ENCODE data around the gene WNT5A.

Gene WNT5A
- 0.15 to 11.6 (median 2.5) reads per million in 17 experiments for total RNA-seq

DNA sequence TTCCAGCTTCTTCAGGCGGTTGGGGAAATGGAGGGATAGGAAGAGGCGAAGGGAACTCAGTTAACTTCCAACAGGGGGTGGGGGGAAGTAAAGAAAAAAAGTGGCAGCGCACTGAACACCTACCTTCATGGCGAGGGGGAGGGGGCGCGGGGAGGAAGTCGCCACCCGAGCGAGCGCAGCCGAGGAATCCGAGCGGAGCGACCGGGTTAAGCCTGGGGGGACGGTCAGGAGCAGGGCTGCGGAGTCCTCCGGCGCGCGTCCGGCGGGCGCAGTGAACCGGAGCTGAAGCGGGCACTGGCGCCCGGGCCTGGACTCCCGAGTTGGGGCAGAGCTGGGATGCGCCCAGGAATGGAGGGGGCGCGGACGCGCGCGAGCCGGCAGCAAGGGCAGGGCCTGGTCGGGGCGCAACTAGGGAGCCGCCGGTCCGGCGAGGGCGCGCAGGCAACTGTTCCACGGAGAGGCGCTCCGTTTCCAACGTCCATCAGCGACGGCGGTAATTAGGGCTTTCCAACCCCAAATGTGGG is at the start of gene WNT5A:
WNT5A (minus strand) TSS at position 450 of the 524 bp plus-strand sequence; CDS start at position 129, 321 bp downstream.
- DNase-seq: peak in 2 of 4 experiments; percentile 44 to 45

GRCh38 chr3:55534876-55535275 is 47.8 kb upstream of the WNT5A start:
- no peak for DNase-seq

DNA sequence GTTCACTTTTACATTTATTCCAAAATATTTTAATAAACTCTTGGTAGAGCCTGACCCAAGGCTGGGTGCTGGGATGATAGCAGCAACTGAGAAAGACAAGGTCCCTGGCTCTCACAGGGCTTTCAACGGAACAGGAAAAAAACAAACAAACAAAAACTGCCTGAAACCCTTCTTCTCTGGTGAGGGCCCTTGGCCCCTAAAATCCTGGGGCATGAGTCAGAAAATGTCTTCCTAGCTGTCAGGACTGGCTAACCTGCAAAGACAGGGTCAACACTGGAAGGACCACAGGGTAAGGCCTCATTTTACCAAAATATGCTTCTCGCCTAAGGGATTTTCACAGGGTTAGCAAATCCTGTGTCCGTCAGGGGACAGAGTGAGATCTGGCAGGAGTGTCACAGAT is 45.7 kb upstream of the WNT5A start:
- DNase-seq: no peak

DNA sequence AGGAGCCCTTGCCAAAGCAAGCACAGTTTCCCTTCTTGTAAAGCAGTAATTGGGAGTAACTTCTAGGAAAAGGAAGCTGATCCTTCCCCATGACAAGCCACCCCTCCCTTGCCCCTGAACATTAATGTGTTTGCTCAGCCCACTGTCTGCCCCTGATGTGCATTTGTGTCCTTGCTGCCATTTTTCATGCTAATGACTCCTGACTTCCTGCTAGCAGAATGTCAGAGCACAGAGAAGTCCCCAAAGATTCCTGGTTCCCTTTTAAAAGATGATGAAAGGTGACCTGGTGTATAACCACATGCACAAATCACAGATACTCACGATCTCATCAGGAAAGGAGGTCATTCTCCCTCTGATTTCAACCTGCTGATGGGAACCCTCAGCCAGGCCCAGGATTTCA is 44.2 kb upstream of the WNT5A start:
- peak in 2 of 4 experiments; percentile 3 to 9 for DNase-seq

DNA sequence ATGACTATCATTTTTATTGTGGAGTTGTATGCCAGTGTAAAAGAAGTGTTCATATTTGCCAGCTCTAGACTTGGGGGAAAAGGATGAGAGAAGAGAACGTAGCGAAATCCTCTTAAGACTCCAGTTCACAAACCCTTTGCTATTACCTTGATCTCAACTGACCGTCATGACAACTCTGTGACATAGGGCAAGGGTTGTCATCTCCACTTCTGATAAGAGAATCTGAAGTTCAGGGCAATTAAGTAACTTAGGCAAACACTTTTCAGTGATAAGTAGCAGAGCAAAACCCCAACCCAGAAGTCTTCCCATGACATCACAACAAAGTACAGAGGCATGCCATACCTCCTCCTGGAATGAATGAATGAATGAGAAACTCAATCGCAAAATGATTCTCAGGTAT is 40.3 kb upstream of the WNT5A start:
- DNase-seq: no peak

GRCh38 chr3:55526332-55527030 is 39.4 kb upstream of the WNT5A start:
- no peak for DNase-seq

GRCh38 chr3:55525436-55525835 is 38.3 kb upstream of the WNT5A start:
- DNase-seq: no peak

DNA sequence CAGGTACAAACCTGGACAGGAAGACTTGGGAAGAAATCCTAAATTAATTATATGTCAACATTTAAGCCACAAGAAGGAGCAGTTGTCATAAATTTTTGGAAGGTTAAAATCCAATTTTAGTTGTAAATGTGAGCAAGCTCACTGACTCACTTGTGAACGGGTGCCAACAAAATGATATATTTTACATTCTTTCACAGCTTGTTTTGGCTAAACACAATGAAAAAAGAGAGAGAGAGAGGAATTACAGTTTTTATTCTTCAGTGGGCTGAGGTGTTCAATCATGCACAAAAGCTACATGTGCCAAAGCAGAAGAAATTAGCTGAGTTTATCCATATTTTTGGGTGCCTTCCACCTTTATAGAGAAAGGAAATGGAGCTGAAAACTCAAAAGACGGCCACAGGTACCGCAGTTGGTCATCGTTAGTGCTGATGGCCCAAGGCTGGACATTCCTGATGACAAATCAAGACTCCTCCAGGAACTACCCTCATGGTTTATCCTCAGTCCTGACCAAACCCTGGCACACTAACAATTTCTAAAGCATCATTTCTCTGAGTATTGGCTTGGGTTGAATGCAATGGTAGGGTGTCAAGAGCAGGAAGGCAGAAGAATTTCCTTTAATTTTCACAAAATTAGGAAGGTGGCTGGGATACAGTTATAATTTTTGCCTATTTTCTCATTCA is 37.6 kb upstream of the WNT5A start:
- no peak for DNase-seq

DNA sequence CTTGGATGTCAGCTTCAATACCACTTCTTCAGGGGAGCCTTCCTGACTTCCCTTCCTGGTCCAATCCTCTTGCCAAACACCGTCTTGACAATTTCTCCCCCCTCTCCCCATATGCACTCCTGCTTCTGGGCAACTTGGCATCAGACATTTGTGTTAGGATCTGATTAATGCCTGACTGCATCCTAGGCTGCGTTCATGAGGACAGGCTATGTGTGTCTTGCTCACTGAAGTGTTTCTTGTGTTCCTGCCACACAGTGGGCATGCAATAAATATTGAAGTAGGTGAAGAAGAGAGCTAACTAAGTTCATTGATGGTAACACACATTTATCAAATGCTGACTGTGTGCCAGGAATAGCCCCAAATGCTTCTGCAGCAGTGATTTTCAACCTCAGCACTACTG is 36.4 kb upstream of the WNT5A start:
- DNase-seq: no peak

DNA sequence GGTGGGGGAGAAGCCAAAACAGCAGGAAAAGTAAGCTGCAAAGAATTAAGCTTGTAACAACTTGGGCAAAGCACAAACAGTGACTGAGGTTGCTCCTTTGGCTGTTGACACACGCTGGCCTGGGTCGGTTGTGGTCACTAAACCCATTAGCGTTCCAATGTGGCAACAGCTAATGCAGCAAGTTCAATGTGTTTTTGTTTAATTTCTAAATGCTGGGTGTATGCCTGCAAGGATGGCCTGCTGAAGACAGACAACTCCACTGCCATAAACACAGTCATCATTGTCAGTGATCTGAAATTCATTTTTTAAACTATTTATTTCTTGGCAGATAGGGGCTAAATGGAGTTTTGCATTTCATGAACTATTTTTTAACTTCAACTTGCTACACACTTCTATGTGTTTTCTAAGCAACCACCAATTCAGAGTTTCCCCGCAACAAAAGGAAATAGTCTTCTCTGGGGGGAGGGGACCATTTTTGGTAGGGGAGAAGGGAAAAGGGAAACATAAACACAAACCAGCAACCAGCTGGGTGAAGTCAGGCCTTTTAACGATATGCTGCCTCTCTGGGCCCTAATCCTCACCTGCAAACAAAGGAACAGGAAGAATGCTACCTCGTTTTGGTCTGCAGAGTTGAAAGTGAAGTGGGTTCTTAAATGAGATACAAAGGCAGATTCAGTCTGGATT is 34.8 kb upstream of the WNT5A start:
- DNase-seq: no peak

- no peak for DNase-seq
These were observed 34.1 kb upstream of the WNT5A start for GRCh38 chr3:55521064-55521737.

GRCh38 chr3:55519019-55519418 is 31.9 kb upstream of the WNT5A start:
- no peak for DNase-seq

GRCh38 chr3:55518451-55518850 is 31.3 kb upstream of the WNT5A start:
- DNase-seq: no peak

GRCh38 chr3:55516392-55517030 is 29.4 kb upstream of the WNT5A start:
- DNase-seq: no peak

DNA sequence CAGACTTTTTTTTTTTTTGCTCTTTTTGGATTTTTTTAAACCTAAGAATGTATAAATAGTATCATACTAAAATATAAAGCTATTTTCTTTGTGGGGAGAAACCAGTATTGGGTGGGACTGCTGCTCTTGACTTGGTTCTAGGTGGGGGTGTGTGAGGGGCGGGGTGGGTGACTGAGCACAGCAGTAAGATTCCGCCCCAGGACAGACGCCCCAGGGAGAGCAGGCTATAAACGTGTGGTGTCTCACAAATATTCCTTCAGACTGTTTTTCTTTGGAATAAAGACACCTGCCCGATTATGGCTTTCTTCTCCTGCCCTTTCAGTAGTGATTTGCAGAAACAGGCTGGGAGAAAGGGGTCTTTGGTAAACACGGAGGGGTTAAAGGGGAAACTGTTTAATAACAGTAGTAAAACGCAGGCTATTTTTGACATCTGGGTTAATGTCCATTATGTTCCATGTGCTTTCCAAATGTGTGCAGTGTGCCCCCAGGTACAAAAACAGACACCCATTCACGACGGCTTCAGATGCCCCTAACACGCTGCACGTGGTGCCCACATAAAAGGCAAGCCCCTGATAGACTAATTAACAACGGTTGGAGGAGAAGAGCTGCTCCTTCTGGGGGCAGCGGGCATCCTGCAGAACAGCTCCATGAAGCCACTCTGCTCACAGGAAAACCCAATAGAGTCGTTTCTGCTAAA is 28.6 kb upstream of the WNT5A start:
- no peak for DNase-seq

GRCh38 chr3:55514962-55515361 is 27.9 kb upstream of the WNT5A start:
- no peak for DNase-seq

DNA sequence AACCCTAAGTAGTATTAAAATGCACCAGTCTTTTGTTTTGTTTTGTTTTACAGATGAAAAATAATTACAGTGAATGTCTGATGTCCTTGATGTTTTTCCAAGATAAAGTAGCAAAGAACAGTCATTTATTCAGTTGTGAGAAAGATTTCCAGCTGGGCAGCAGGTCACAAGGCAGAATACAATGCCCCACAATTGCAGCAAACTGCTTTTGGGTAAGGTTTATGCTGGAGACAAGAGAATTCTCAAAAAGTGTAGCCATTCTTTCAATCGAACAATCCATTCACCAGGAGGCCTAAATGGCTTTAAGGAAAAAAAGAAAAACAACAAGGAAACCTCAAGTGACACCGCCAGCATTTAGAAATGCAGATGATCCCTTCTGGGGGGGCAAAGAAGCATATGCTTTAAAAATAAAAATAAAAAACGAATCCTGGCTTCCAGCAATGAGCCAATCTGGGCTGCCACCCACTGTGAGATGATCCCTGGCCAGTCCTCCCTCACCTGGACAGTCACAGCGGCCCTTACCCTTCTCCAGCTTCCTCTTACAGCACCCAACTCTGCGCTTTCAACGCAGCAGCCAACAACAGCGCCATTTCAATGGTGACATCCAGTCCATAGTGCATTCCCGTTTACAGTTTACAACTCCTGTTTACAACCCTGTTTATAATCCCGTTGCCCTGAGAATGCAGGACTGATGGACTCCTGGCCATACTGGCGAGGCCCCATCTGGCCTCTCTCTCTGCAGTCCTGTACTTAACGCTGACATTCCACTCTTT is 25.7 kb upstream of the WNT5A start:
- no peak for DNase-seq

GRCh38 chr3:55511895-55512570 is 24.9 kb upstream of the WNT5A start:
- no peak for DNase-seq

- no peak for DNase-seq
These were observed 21.2 kb upstream of the WNT5A start for GRCh38 chr3:55508335-55508734.

GRCh38 chr3:55507808-55508207 is 20.7 kb upstream of the WNT5A start:
- DNase-seq: no peak
